HepG2 (cell line): ENCODE results near the gene CELSR3. TPM values are rescaled to one million over a fixed set of nuclear protein-coding genes. Genes with fewer than 3 reads are reported as not detected.

Experiments
- ATAC-seq: fragments of 200-7000 bp; cut with Tn5 transposase; 3 replicates; pipeline ENCODE4 v1.9.1; 2020; ENCODE audit warnings: mild to moderate bottlenecking, moderate library complexity
- BruUV-seq: library from RNA; stranded (reverse); fragments of 400-500 nt; replicated peaks from 2 replicates; lab custom pipeline; 2021; lab: Mats Ljungman, UMichigan
- CTCF ChIA-PET: fragments of 300-600 bp; formaldehyde crosslinking; extraction: SDS; loops from one replicate; lab custom pipeline; 2021; ENCODE audit warnings: low total read pairs, inconsistent platforms, low intra/inter-chr PET ratio; lab: Yijun Ruan, JAX
- POLR2A ChIA-PET: fragments of 350-600 bp; sonication (Branson Sonifier 250); formaldehyde crosslinking; loops from one replicate; lab custom pipeline; 2020; ENCODE audit warnings: antibody characterized with exemption, inconsistent platforms; lab: Yijun Ruan, JAX
- DNase-seq: peaks from one replicate; pipeline ENCODE4 v3.0.0-alpha.2; 2015; ENCODE audit warnings: low spot score
- FAIRE-seq: peaks from 3 replicates; lab custom pipeline; 2011; peaks lifted over from hg19 to GRCh38; lab: Jason Lieb, UNC
- H2AFZ ChIP-seq: one replicate; pipeline ENCODE4 v1.6.1; 2011; ENCODE audit warnings: low read length, inconsistent platforms
- H3K27ac ChIP-seq: fragments of 300-600 bp; 3 replicates; pipeline ENCODE4 v1.8.0; 2011; ENCODE audit warnings: mixed run types, mild to moderate bottlenecking, mixed read lengths, low read length, inconsistent platforms; ENCODE audit not compliant: insufficient read depth; ENCODE audit errors: extremely low read length
- H3K27me3 ChIP-seq, 2 experiments: fragments of 200-600 bp in 1 of 2; 2 replicates in 1 of 2; 3 replicates in 1 of 2; pipeline versions ENCODE4 v1.6.0 to v1.8.0; 2011; ENCODE audit warnings: low read length in 2 of 2, mild to moderate bottlenecking in 2 of 2, moderate library complexity in 2 of 2, inconsistent platforms in 1 of 2; ENCODE audit not compliant: insufficient read depth in 2 of 2, control insufficient read depth in 1 of 2
- H3K36me3 ChIP-seq, 2 experiments: fragments of 200-600 bp in 1 of 2; replicated peaks in 1 of 2; 2 replicates in 1 of 2; 3 replicates in 1 of 2; pipeline versions ENCODE4 v1.5.1 to v1.8.0; 2011; ENCODE audit warnings: low read length in 2 of 2, inconsistent platforms in 1 of 2; ENCODE audit not compliant: insufficient read depth in 2 of 2, control insufficient read depth in 1 of 2
- H3K4me1 ChIP-seq: 2 replicates; pipeline ENCODE4 v1.5.1; 2012; ENCODE audit warnings: low read length, inconsistent platforms; ENCODE audit not compliant: insufficient read depth
- H3K4me2 ChIP-seq: 2 replicates; pipeline ENCODE4 v1.6.0; 2011; ENCODE audit warnings: low read depth, low read length, inconsistent platforms
- H3K4me3 ChIP-seq, 3 experiments: fragments of 200-600 bp in 1 of 3; sonication (generic), shearing (Covaris generic) in 1 of 3; replicated peaks in 1 of 3; 2 replicates each; pipeline ENCODE4 v1.5.1; 2011 to 2016; ENCODE audit warnings: low read length in 3 of 3, inconsistent platforms in 2 of 3, low read depth in 2 of 3, mild to moderate bottlenecking in 2 of 3, control low read depth in 1 of 3, mixed read lengths in 1 of 3; ENCODE audit not compliant: insufficient read depth in 1 of 3
- H3K79me2 ChIP-seq: one replicate; pipeline ENCODE4 v1.6.1; 2011; ENCODE audit warnings: low read length, inconsistent platforms; ENCODE audit not compliant: insufficient read depth
- H3K9ac ChIP-seq: 2 replicates; pipeline ENCODE4 v1.6.0; 2011; ENCODE audit warnings: mild to moderate bottlenecking, low read depth, low read length, inconsistent platforms; ENCODE audit not compliant: insufficient read depth
- H3K9me3 ChIP-seq: 2 replicates; pipeline ENCODE4 v1.5.1; 2012; ENCODE audit warnings: mild to moderate bottlenecking, low read length
- H4K20me1 ChIP-seq: 2 replicates; pipeline ENCODE4 v1.6.0; 2011; ENCODE audit warnings: inconsistent platforms, mild to moderate bottlenecking, low read length, moderate library complexity; ENCODE audit not compliant: insufficient read depth
- KAT8 ChIP-seq: IDR thresholded peaks from 2 replicates; pipeline ENCODE4 v1.6.1; 2016; ENCODE audit warnings: missing genetic modification reagents, missing compliant biosample characterization
- MED8 ChIP-seq: sonication (generic); formaldehyde crosslinking; IDR thresholded peaks from 2 replicates; pipeline ENCODE4 v1.8.1; 2023; ENCODE audit warnings: mild to moderate bottlenecking, missing genetic modification reagents; ENCODE audit not compliant: insufficient replicate concordance
- MEF2D ChIP-seq: sonication (generic); formaldehyde crosslinking; IDR thresholded peaks from 2 replicates; pipeline ENCODE4 v1.5.1; 2020; ENCODE audit warnings: mild to moderate bottlenecking, missing genetic modification reagents
- PHF8 ChIP-seq: sonication (generic); formaldehyde crosslinking; IDR thresholded peaks from 2 replicates; pipeline ENCODE4 v1.5.0; 2020; ENCODE audit warnings: missing genetic modification reagents
- ZMAT3 ChIP-seq: sonication (generic); formaldehyde crosslinking; conservative IDR thresholded peaks from 2 replicates; pipeline ENCODE4 v1.7.0; 2021; ENCODE audit warnings: missing genetic modification reagents
- ZNF232 ChIP-seq: sonication (generic); formaldehyde crosslinking; IDR thresholded peaks from 2 replicates; pipeline ENCODE4 v1.4.0; 2020; ENCODE audit warnings: missing genetic modification reagents, borderline replicate concordance
- ZNF333 ChIP-seq: sonication (generic); formaldehyde crosslinking; IDR thresholded peaks from 2 replicates; pipeline ENCODE4 v1.4.0; 2020; ENCODE audit warnings: mild to moderate bottlenecking, missing genetic modification reagents, borderline replicate concordance
- ZNF577 ChIP-seq: sonication (generic); formaldehyde crosslinking; IDR thresholded peaks from 2 replicates; pipeline ENCODE4 v1.4.0; 2020; ENCODE audit warnings: mild to moderate bottlenecking, low read depth, missing genetic modification reagents, borderline replicate concordance
- whole genome bisulfite sequencing: methylation state at CpG from one replicate; pipeline ENCODE4 v1.1.6; 2017; ENCODE audit warnings: low lambda C conversion rate; 5-methylcytosine and 5-hydroxymethylcytosine counted together
- in situ Hi-C: cut with HindIII; loops from 2 replicates; pipeline ENCODE4 v1.10.0; 2017; ENCODE audit warnings: low pct_unique_long_range_greater_than_20kb; ENCODE audit not compliant: extremely low pct_ligation_motif_present
- intact Hi-C: fragments of 100-400 bp; cut with micrococcal nuclease; formaldehyde crosslinking; loops from one replicate; pipeline ENCODE4 v1.10.0; 2022; ENCODE audit not compliant: unreplicated experiment
- polyA plus RNA-seq, 8 experiments: library from polyadenylated mRNA; depleted of rRNA in 3 of 8; stranded (reverse) in 7 of 8; unstranded in 1 of 8; fragments of >200 nt; fragmentation: Illumina TruSeq in 4 of 8; extraction: Trizol in 4 of 8; gene quantifications; 2 replicates each; pipeline versions ENCODE4 v1.2.1 to v1.2.3, GENCODE V29; 2011 to 2016; ENCODE audit warnings: low read depth in 4 of 8, missing spikeins in 1 of 8, mixed read lengths in 1 of 8; ENCODE audit not compliant: insufficient read depth in 1 of 8
- total RNA-seq, 5 experiments: library from RNA; depleted of rRNA; stranded (reverse); fragments of >200 nt; fragmentation: Illumina TruSeq; extraction: Trizol; gene quantifications; 2 replicates each; pipeline ENCODE4 v1.2.3, GENCODE V29; 2016; ENCODE audit warnings: low read depth in 1 of 5
- TF ChIP-seq, protein P1 (sequence below): sonication (generic); formaldehyde crosslinking; IDR thresholded peaks from 2 replicates; pipeline ENCODE4 v1.5.0; 2020; ENCODE audit warnings: missing genetic modification reagents

The CELSR3 gene
- total and polyA plus RNA-seq, 2 of the 13 experiments (the other 11 are each of a cell fraction or from before 2014, with no cell fraction given) = 5.4 to 6.7 TPM

GRCh38 chr3:48636149-48636655 lies 26.5 kb downstream of the CELSR3 start:
- peak overlapping the region; percentile 83 for H3K4me2 ChIP-seq
- H3K4me1 ChIP-seq = peaks cover 56% of the 10 kb centered on the region
- ATAC-seq = no peak
- FAIRE-seq = no peak
- H2AFZ ChIP-seq = no peak overlapping the region
- CTCF ChIA-PET = interaction anchor here (2.2 kb wide), 1 partner anchor 27 kb away, joined by 13 read pairs; the partner anchor contains the start of gene UQCRC1
- TF ChIP-seq KAT8 (CRISPR knock-in tag) (no peak), ZNF232 (CRISPR knock-in tag) (no peak), MED8 (peak; percentile 31), ZNF577 (no peak), ZNF333 (CRISPR knock-in tag) (0 out of 2 replicates have a peak, but pooled peaks have one; percentile 39), ZMAT3 (CRISPR knock-in tag) (no peak), PHF8 (CRISPR knock-in tag) (no peak), MEF2D (CRISPR knock-in tag) (peak; percentile 55; the same call in 1 of the 2 replicates)
- TF ChIP-seq, protein P1, sequence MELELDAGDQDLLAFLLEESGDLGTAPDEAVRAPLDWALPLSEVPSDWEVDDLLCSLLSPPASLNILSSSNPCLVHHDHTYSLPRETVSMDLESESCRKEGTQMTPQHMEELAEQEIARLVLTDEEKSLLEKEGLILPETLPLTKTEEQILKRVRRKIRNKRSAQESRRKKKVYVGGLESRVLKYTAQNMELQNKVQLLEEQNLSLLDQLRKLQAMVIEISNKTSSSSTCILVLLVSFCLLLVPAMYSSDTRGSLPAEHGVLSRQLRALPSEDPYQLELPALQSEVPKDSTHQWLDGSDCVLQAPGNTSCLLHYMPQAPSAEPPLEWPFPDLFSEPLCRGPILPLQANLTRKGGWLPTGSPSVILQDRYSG (CRISPR knock-in tag) = no peak
- TF ChIP-seq, all 625 proteins: peak for 3
- no peaks in the 10 kb centered on the region; a peak in 1 of 5 replicates for H3K27me3 ChIP-seq
- no peak for DNase-seq
- H3K79me2 ChIP-seq = peaks cover 42% of the 10 kb centered on the region
- H3K27ac ChIP-seq = peak overlapping the region; percentile 74
- peaks cover 5 to 26% of the 10 kb centered on the region in 2 experiments; a peak in 4 of 5 replicates for H3K36me3 ChIP-seq
- H3K9ac ChIP-seq = peak overlapping the region; percentile 83
- intact Hi-C loops (no loop called here), in situ Hi-C loops (no loop called here)
- WGBS = 15% methylated on average over 10 of the region's 10 CpGs
- POLR2A ChIA-PET = interaction anchor here (0.8 to 4.8 kb wide), 19 partner anchors 10 to 371 kb away, joined by 3 to 140 read pairs (median 9); partner anchors contain the start of genes CCDC51, CELSR3, IP6K2 and PFKFB4
- H4K20me1 ChIP-seq = no peaks in the 10 kb centered on the region
- BruUV-seq = no TSS peak
- peak overlapping the region; percentile 71 to 96 (median 93) for H3K4me3 ChIP-seq
- no peaks in the 10 kb centered on the region for H3K9me3 ChIP-seq
